ENCODE measurements around the gene CDH13. TPM values are rescaled to one million over a fixed set of nuclear protein-coding genes. Genes with fewer than 3 reads are reported as not detected.
A peak's percentile ranks its signal among the peaks of the same experiment; 100 is the strongest.

CDH13 gene
- total RNA-seq, 3 donors from 2014 or later = 4.9 to 11.2 (median 9.8) TPM

DNA sequence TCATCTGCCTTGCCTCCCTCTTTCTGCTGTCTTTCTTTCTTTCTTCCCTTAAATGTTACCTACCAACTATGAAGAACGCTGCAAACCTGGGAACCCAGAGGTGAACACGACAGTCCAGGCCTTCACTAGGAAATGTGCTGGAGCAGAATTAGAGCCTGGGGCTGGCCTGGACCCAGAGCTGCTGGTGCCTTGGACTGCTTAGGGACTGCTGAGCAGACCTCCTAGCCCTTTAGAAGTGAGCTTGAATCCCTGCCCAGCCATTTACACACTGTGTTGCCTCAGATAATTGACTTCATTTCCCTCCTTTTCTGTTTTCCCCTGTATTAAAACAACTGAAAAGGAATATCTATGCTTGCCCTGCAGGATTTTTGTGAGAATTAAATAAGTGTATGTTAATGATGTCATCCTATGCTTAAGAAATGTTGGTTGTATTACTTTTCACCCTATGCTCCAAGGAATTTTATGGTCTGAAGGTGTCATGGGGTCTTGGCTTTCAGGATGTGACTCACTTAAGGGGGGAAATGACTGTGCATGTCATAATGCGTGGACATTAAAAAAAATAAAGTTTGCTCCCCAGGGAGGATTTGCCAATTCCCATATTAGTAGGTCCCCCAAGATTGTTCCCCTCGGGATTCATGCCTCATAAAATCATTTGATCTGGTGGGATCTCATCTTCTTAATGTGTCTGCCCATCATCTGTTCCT is 11.5 kb downstream of the CDH13 start:
- no peak overlapping the region for H3K4me3 ChIP-seq
- H3K9me3 ChIP-seq = no peaks in the 10 kb centered on the region
- no peak for DNase-seq
- no peaks in the 10 kb centered on the region for H3K36me3 ChIP-seq (ENCODE audit: low read depth)
- H3K4me1 ChIP-seq (ENCODE audit: low read depth) = peaks cover 26% of the 10 kb centered on the region
- intact Hi-C loops (cut with DNase I, micrococcal nuclease) = loop anchor here in 1 of 2 donors (10.0 kb wide), 1 partner anchor 577 kb away; no protein-coding TSS in a partner anchor
- ATAC-seq = no peak
- TF ChIP-seq CTCF (IDR thresholded peaks at IDR 0.05) = no peak

DNA sequence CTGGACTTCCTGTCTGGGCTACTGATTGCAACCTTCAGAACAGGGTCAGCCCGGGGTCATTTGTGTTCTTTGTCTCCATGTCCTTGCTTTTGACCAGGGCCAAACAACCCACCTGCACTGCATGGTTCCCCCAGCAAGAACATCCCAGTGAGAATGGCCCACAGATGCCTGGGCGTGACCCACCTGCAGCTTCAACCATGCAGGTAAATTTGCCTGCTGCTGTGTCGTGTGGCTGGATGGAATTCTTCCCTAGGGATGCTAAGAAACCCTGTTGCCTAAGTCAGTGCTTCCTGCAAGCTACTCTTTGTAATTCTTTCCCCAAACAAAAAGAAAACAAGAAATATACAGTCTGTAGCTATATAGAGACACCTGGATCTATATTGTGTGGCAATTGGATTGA is 12.5 kb downstream of the CDH13 start:
- intact Hi-C loops (cut with DNase I, micrococcal nuclease) = loop anchor here in 1 of 2 donors (10.0 kb wide), 1 partner anchor 576 kb away; no protein-coding TSS in a partner anchor
- peaks cover 20% of the 10 kb centered on the region for H3K4me1 ChIP-seq (ENCODE audit: low read depth)
- no peak for TF ChIP-seq CTCF (IDR thresholded peaks at IDR 0.05)
- H3K36me3 ChIP-seq (ENCODE audit: low read depth) = no peaks in the 10 kb centered on the region
- ATAC-seq (no peak), DNase-seq (no peak)
- no peaks in the 10 kb centered on the region for H3K9me3 ChIP-seq
- no peak overlapping the region for H3K4me3 ChIP-seq

GRCh38 chr16:82639666-82640336 is 13.0 kb downstream of the CDH13 start:
- DNase-seq = peak; percentile 62 to 82 (median 80)
- Histone ChIP-seq H3K9me3 (no peaks in the 10 kb centered on the region), H3K4me3 (no peak overlapping the region), H3K4me1 (ENCODE audit: low read depth) (peaks cover 17% of the 10 kb centered on the region), H3K36me3 (ENCODE audit: low read depth) (no peaks in the 10 kb centered on the region)
- intact Hi-C loops (cut with DNase I, micrococcal nuclease) = loop anchor here in 1 of 2 donors (10.0 kb wide), 1 partner anchor 575 kb away; no protein-coding TSS in a partner anchor
- TF ChIP-seq CTCF (IDR thresholded peaks at IDR 0.05) = peak; percentile 67
- ATAC-seq = peak; percentile 67

GRCh38 chr16:82641336-82641984 is 14.7 kb downstream of the CDH13 start:
- Histone ChIP-seq H3K4me1 (ENCODE audit: low read depth) (peaks cover under 1% of the 10 kb centered on the region), H3K36me3 (ENCODE audit: low read depth) (no peaks in the 10 kb centered on the region), H3K4me3 (no peak overlapping the region), H3K9me3 (no peaks in the 10 kb centered on the region)
- no peak for ATAC-seq
- DNase-seq = no peak
- intact Hi-C loops (cut with DNase I, micrococcal nuclease) = no loop called here
- no peak for TF ChIP-seq CTCF (IDR thresholded peaks at IDR 0.05)

- intact Hi-C loops (cut with DNase I, micrococcal nuclease) = no loop called here
- TF ChIP-seq CTCF (IDR thresholded peaks at IDR 0.05) = no peak
- H3K36me3 ChIP-seq (ENCODE audit: low read depth) = no peaks in the 10 kb centered on the region
- no peak overlapping the region for H3K4me3 ChIP-seq
- ATAC-seq = peak; percentile 40
- H3K9me3 ChIP-seq = no peaks in the 10 kb centered on the region
- no peak for DNase-seq
- H3K4me1 ChIP-seq (ENCODE audit: low read depth) = no peaks in the 10 kb centered on the region
Observed at GRCh38 chr16:82643136-82643535, 16.4 kb downstream of the CDH13 start.

Measured in mucosa of descending colon (tissue), 3 donors.